Measurements from ENCODE around the gene NPAS3.

- no peak for TF ChIP-seq POLR2AphosphoS5 (IDR thresholded peaks at IDR 0.05; ENCODE audit: low read depth, low read length)
- TF ChIP-seq POLR2A (IDR thresholded peaks at IDR 0.05; ENCODE audit: low read depth, low read length) = no peak
- no peak for TF ChIP-seq TAF1 (IDR thresholded peaks at IDR 0.05; ENCODE audit: low read depth, low read length)
- TF ChIP-seq SPI1 (IDR thresholded peaks at IDR 0.05; ENCODE audit: low read depth, low read length) = no peak
- TF ChIP-seq POU2F2 (IDR thresholded peaks at IDR 0.05; ENCODE audit: low read depth, low read length) = no peak
- no peak for TF ChIP-seq PAX5 (IDR thresholded peaks at IDR 0.05; ENCODE audit: insufficient read depth, low read length, severe bottlenecking)
Observed at GRCh38 chr14:33464254-33464962, 525.7 kb downstream of the NPAS3 start.
